GM23338 (cell line): ENCODE data around the gene NKAIN2. TPM values are rescaled to one million over a fixed set of nuclear protein-coding genes. Genes with fewer than 3 reads are reported as not detected.

Source experiments
- ATAC-seq: fragments of 200-7000 bp; cut with Tn5 transposase; 3 replicates; pipeline ENCODE4 v1.9.1; 2020
- DNase-seq: peaks from one replicate; pipeline ENCODE4 v3.0.0-alpha.2; 2015; ENCODE audit warnings: low spot score
- H2AFZ ChIP-seq: fragments of 200-600 bp; sonication (generic); 2 replicates; pipeline ENCODE4 v1.8.0; 2016; ENCODE audit warnings: antibody characterized with exemption, mild to moderate bottlenecking, moderate library complexity
- H3F3A ChIP-seq: fragments of 200-600 bp; sonication (generic); replicated peaks from 2 replicates; pipeline ENCODE4 v1.8.0; 2017; ENCODE audit warnings: antibody characterized with exemption, mixed run types, low read depth
- H3K27ac ChIP-seq: fragments of 200-600 bp; sonication (generic); 2 replicates; pipeline ENCODE4 v1.6.1; 2016; ENCODE audit warnings: low read depth
- H3K27me3 ChIP-seq: fragments of 200-600 bp; sonication (generic); 2 replicates; pipeline ENCODE4 v1.8.0; 2016; ENCODE audit warnings: mild to moderate bottlenecking, mixed run types, moderate library complexity; ENCODE audit not compliant: insufficient read depth
- H3K36me3 ChIP-seq: fragments of 200-600 bp; sonication (generic); 2 replicates; pipeline ENCODE4 v1.8.0; 2016; ENCODE audit warnings: mild to moderate bottlenecking; ENCODE audit not compliant: insufficient read depth
- H3K4me1 ChIP-seq: fragments of 200-600 bp; sonication (generic); 2 replicates; pipeline ENCODE4 v1.8.0; 2016; ENCODE audit warnings: mild to moderate bottlenecking, moderate library complexity; ENCODE audit not compliant: insufficient read depth
- H3K4me2 ChIP-seq: fragments of 200-600 bp; sonication (generic); 2 replicates; pipeline ENCODE4 v1.7.1; 2017; ENCODE audit warnings: mixed run types
- H3K4me3 ChIP-seq: fragments of 200-600 bp; sonication (generic); 2 replicates; pipeline ENCODE4 v1.6.1; 2016; ENCODE audit warnings: mixed run types
- H3K79me2 ChIP-seq: fragments of 200-600 bp; sonication (generic); replicated peaks from 2 replicates; pipeline ENCODE4 v1.8.0; 2017; ENCODE audit warnings: mild to moderate bottlenecking; ENCODE audit not compliant: insufficient read depth
- H3K9me2 ChIP-seq: fragments of 200-600 bp; sonication (generic); 2 replicates; pipeline ENCODE4 v1.8.0; 2017; ENCODE audit not compliant: insufficient read depth
- H4K20me1 ChIP-seq: fragments of 200-600 bp; sonication (generic); replicated peaks from 2 replicates; pipeline ENCODE4 v1.8.0; 2017; ENCODE audit warnings: mild to moderate bottlenecking; ENCODE audit not compliant: insufficient read depth
- H3K27ac Mint-ChIP-seq: 2 replicates; pipeline ENCODE4 v1.8.0; 2020; ENCODE audit warnings: inconsistent platforms, mild to moderate bottlenecking, moderate library complexity, mixed read lengths
- H3K27me3 Mint-ChIP-seq: 3 replicates; pipeline ENCODE4 v1.8.0; 2022; ENCODE audit warnings: low read depth, mild to moderate bottlenecking, moderate library complexity, mixed read lengths, inconsistent platforms; ENCODE audit not compliant: insufficient read depth, poor library complexity
- H3K36me3 Mint-ChIP-seq: 3 replicates; pipeline ENCODE4 v1.8.0; 2021; ENCODE audit warnings: low read depth, mild to moderate bottlenecking, inconsistent platforms, moderate library complexity, mixed read lengths
- H3K4me1 Mint-ChIP-seq: 3 replicates; pipeline ENCODE4 v1.8.0; 2020; ENCODE audit warnings: mild to moderate bottlenecking, inconsistent platforms, mixed read lengths
- H3K4me3 Mint-ChIP-seq: 3 replicates; pipeline ENCODE4 v1.8.0; 2021; ENCODE audit warnings: moderate library complexity, mild to moderate bottlenecking, inconsistent platforms, mixed read lengths
- H3K9me3 Mint-ChIP-seq: 3 replicates; pipeline ENCODE4 v1.8.0; 2020; ENCODE audit warnings: moderate library complexity, mild to moderate bottlenecking, inconsistent platforms, mixed read lengths
- CREB1 ChIP-seq: fragments of 250-450 bp; sonication (Bioruptor Pico); IDR thresholded peaks from 2 replicates; pipeline ENCODE4 v1.5.0; 2020; ENCODE audit warnings: low read depth, mild to moderate bottlenecking, moderate library complexity
- CTCF ChIP-seq, 2 experiments: fragments of 200-600 bp in 1 of 2; sonication (generic) in 1 of 2; conservative IDR thresholded peaks; 2 replicates each; pipeline versions ENCODE4 v1.5.1 to v1.6.1; 2016 to 2017; ENCODE audit warnings: antibody characterized with exemption in 2 of 2, low read depth in 2 of 2, mild to moderate bottlenecking in 2 of 2, moderate library complexity in 1 of 2
- ETS1 ChIP-seq: IDR thresholded peaks from 2 replicates; pipeline ENCODE4 v1.6.1; 2016; ENCODE audit warnings: antibody characterized with exemption
- EZH2phosphoT487 ChIP-seq: fragments of 200-600 bp; sonication (generic); IDR thresholded peaks from one replicate; pipeline ENCODE4 v1.8.1; 2018; ENCODE audit warnings: antibody characterized with exemption; ENCODE audit not compliant: unreplicated experiment
- JUNB ChIP-seq: IDR thresholded peaks from one replicate; pipeline ENCODE4 v1.6.1; 2016; ENCODE audit warnings: antibody characterized with exemption; ENCODE audit not compliant: unreplicated experiment
- POLR2AphosphoS5 ChIP-seq: IDR thresholded peaks from 2 replicates; pipeline ENCODE4 v1.6.1; 2016; ENCODE audit warnings: antibody characterized with exemption, low read depth
- REST ChIP-seq: IDR thresholded peaks from one replicate; pipeline ENCODE4 v1.6.1; 2018; ENCODE audit warnings: antibody characterized with exemption; ENCODE audit not compliant: unreplicated experiment
- STAT1 ChIP-seq: IDR thresholded peaks from one replicate; pipeline ENCODE4 v1.6.1; 2016; ENCODE audit warnings: antibody characterized with exemption; ENCODE audit not compliant: unreplicated experiment
- ZNF114 ChIP-seq: fragments of 250-450 bp; sonication (Bioruptor Pico); IDR thresholded peaks from 2 replicates; pipeline ENCODE4 v1.5.0; 2020; ENCODE audit warnings: mild to moderate bottlenecking, moderate library complexity
- ZNF331 ChIP-seq: fragments of 250-450 bp; sonication (Bioruptor Pico); IDR thresholded peaks from 2 replicates; pipeline ENCODE4 v1.5.0; 2020; ENCODE audit warnings: low read depth, mild to moderate bottlenecking, moderate library complexity
- polyA plus RNA-seq: library from polyadenylated mRNA; unstranded; fragments of >200 nt; fragmentation: Nextera tagmentation; extraction: Ambion mirVana; gene quantifications from 2 replicates; pipeline ENCODE4 v1.2.1, GENCODE V29; 2016
- total RNA-seq: library from RNA; depleted of rRNA; stranded (reverse); fragments of >200 nt; shearing (Covaris generic); gene quantifications from 2 replicates; pipeline ENCODE4 v1.2.3, GENCODE V29; 2014

The NKAIN2 gene
- total and polyA plus RNA-seq, 2 experiments from 2014 or later: 0.39 to 1.1 TPM

GRCh38 chr6:124200661-124201060, 397.0 kb downstream of the NKAIN2 start:
- no peaks in the 10 kb centered on the region for H3K27me3 Mint-ChIP-seq
- Histone ChIP-seq H3K4me1 (no peaks in the 10 kb centered on the region; the same call in 1 of the 2 replicates), H3K27ac (no peak overlapping the region), H3K4me3 (no peak overlapping the region), H3K4me2 (no peak overlapping the region), H3K9me2 (no peaks in the 10 kb centered on the region), H2AFZ (no peak overlapping the region), H3F3A (no peaks in the 10 kb centered on the region), H3K79me2 (no peaks in the 10 kb centered on the region), H3K27me3 (no peaks in the 10 kb centered on the region), H3K36me3 (no peaks in the 10 kb centered on the region), H4K20me1 (no peaks in the 10 kb centered on the region)
- H3K27ac Mint-ChIP-seq: no peak overlapping the region
- ATAC-seq: no peak
- no peaks in the 10 kb centered on the region for H3K36me3 Mint-ChIP-seq
- no peaks in the 10 kb centered on the region for H3K9me3 Mint-ChIP-seq
- peaks cover 5% of the 10 kb centered on the region for H3K4me1 Mint-ChIP-seq
- TF ChIP-seq JUNB (no peak), STAT1 (no peak), ZNF114 (CRISPR knock-in tag) (no peak)
- DNase-seq: no peak
- H3K4me3 Mint-ChIP-seq: no peak overlapping the region

- H3K4me3 Mint-ChIP-seq: no peak overlapping the region
- DNase-seq (no peak), ATAC-seq (no peak)
- no peaks in the 10 kb centered on the region for H3K4me1 ChIP-seq
- H3F3A ChIP-seq: no peaks in the 10 kb centered on the region
- H3K4me1 Mint-ChIP-seq: no peaks in the 10 kb centered on the region; the same call in 2 of the 3 replicates
- no peaks in the 10 kb centered on the region for H3K9me3 Mint-ChIP-seq
- no peak overlapping the region for H2AFZ ChIP-seq
- no peaks in the 10 kb centered on the region for H3K27me3 Mint-ChIP-seq
- H3K27me3 ChIP-seq: no peaks in the 10 kb centered on the region
- TF ChIP-seq EZH2phosphoT487 (no peak), ZNF114 (CRISPR knock-in tag) (no peak), JUNB (no peak), REST (no peak), ZNF331 (no peak), CTCF (conservative IDR thresholded peaks at IDR 0.05; ENCODE audit: low read depth in 2 of 2) (no peak), ETS1 (no peak), CREB1 (CRISPR knock-in tag) (no peak), POLR2AphosphoS5 (no peak)
- no peak overlapping the region for H3K4me2 ChIP-seq
- no peak overlapping the region for H3K4me3 ChIP-seq
- no peaks in the 10 kb centered on the region for H3K9me2 ChIP-seq
- H3K36me3 ChIP-seq: no peaks in the 10 kb centered on the region
- H3K79me2 ChIP-seq: no peaks in the 10 kb centered on the region
- no peaks in the 10 kb centered on the region for H4K20me1 ChIP-seq
- no peak overlapping the region for H3K27ac Mint-ChIP-seq
- no peak overlapping the region for H3K27ac ChIP-seq
- H3K36me3 Mint-ChIP-seq: no peaks in the 10 kb centered on the region
Measured at GRCh38 chr6:124203101-124203811, 399.6 kb downstream of the NKAIN2 start.
